HepG2 (cell line): Measurements from ENCODE around the gene HDAC5. TPM values are rescaled to one million over a fixed set of nuclear protein-coding genes. Genes with fewer than 3 reads are reported as not detected.

Experiments used
- ATAC-seq: fragments of 200-7000 bp; cut with Tn5 transposase; 3 replicates; pipeline ENCODE4 v1.9.1; 2020; ENCODE audit warnings: mild to moderate bottlenecking, moderate library complexity
- BruUV-seq: library from RNA; stranded (reverse); fragments of 400-500 nt; replicated peaks from 2 replicates; lab custom pipeline; 2021; lab: Mats Ljungman, UMichigan
- CTCF ChIA-PET: fragments of 300-600 bp; formaldehyde crosslinking; extraction: SDS; loops from one replicate; lab custom pipeline; 2021; ENCODE audit warnings: low total read pairs, inconsistent platforms, low intra/inter-chr PET ratio; lab: Yijun Ruan, JAX
- POLR2A ChIA-PET: fragments of 350-600 bp; sonication (Branson Sonifier 250); formaldehyde crosslinking; loops from one replicate; lab custom pipeline; 2020; ENCODE audit warnings: antibody characterized with exemption, inconsistent platforms; lab: Yijun Ruan, JAX
- DNase-seq: peaks from one replicate; pipeline ENCODE4 v3.0.0-alpha.2; 2015; ENCODE audit warnings: low spot score
- FAIRE-seq: peaks from 3 replicates; lab custom pipeline; 2011; peaks lifted over from hg19 to GRCh38; lab: Jason Lieb, UNC
- H2AFZ ChIP-seq: one replicate; pipeline ENCODE4 v1.6.1; 2011; ENCODE audit warnings: low read length, inconsistent platforms
- H3K27ac ChIP-seq: fragments of 300-600 bp; 3 replicates; pipeline ENCODE4 v1.8.0; 2011; ENCODE audit warnings: mixed run types, mild to moderate bottlenecking, mixed read lengths, low read length, inconsistent platforms; ENCODE audit not compliant: insufficient read depth; ENCODE audit errors: extremely low read length
- H3K27me3 ChIP-seq, 2 experiments: fragments of 200-600 bp in 1 of 2; 2 replicates in 1 of 2; 3 replicates in 1 of 2; pipeline versions ENCODE4 v1.6.0 to v1.8.0; 2011; ENCODE audit warnings: low read length in 2 of 2, mild to moderate bottlenecking in 2 of 2, moderate library complexity in 2 of 2, inconsistent platforms in 1 of 2; ENCODE audit not compliant: insufficient read depth in 2 of 2, control insufficient read depth in 1 of 2
- H3K36me3 ChIP-seq, 2 experiments: fragments of 200-600 bp in 1 of 2; replicated peaks in 1 of 2; 2 replicates in 1 of 2; 3 replicates in 1 of 2; pipeline versions ENCODE4 v1.5.1 to v1.8.0; 2011; ENCODE audit warnings: low read length in 2 of 2, inconsistent platforms in 1 of 2; ENCODE audit not compliant: insufficient read depth in 2 of 2, control insufficient read depth in 1 of 2
- H3K4me1 ChIP-seq: 2 replicates; pipeline ENCODE4 v1.5.1; 2012; ENCODE audit warnings: low read length, inconsistent platforms; ENCODE audit not compliant: insufficient read depth
- H3K4me2 ChIP-seq: 2 replicates; pipeline ENCODE4 v1.6.0; 2011; ENCODE audit warnings: low read depth, low read length, inconsistent platforms
- H3K4me3 ChIP-seq, 3 experiments: fragments of 200-600 bp in 1 of 3; sonication (generic), shearing (Covaris generic) in 1 of 3; replicated peaks in 1 of 3; 2 replicates each; pipeline ENCODE4 v1.5.1; 2011 to 2016; ENCODE audit warnings: low read length in 3 of 3, inconsistent platforms in 2 of 3, low read depth in 2 of 3, mild to moderate bottlenecking in 2 of 3, control low read depth in 1 of 3, mixed read lengths in 1 of 3; ENCODE audit not compliant: insufficient read depth in 1 of 3
- H3K79me2 ChIP-seq: one replicate; pipeline ENCODE4 v1.6.1; 2011; ENCODE audit warnings: low read length, inconsistent platforms; ENCODE audit not compliant: insufficient read depth
- H3K9ac ChIP-seq: 2 replicates; pipeline ENCODE4 v1.6.0; 2011; ENCODE audit warnings: mild to moderate bottlenecking, low read depth, low read length, inconsistent platforms; ENCODE audit not compliant: insufficient read depth
- H3K9me3 ChIP-seq: 2 replicates; pipeline ENCODE4 v1.5.1; 2012; ENCODE audit warnings: mild to moderate bottlenecking, low read length
- H4K20me1 ChIP-seq: 2 replicates; pipeline ENCODE4 v1.6.0; 2011; ENCODE audit warnings: inconsistent platforms, mild to moderate bottlenecking, low read length, moderate library complexity; ENCODE audit not compliant: insufficient read depth
- FOXK2 ChIP-seq: fragments of 450-650 bp; IDR thresholded peaks from 2 replicates; pipeline ENCODE4 v1.6.1; 2016
- HOXA3 ChIP-seq: sonication (generic); formaldehyde crosslinking; IDR thresholded peaks from 2 replicates; pipeline ENCODE4 v1.5.0; 2020; ENCODE audit warnings: missing genetic modification reagents
- KMT2A ChIP-seq: sonication (generic); formaldehyde crosslinking; IDR thresholded peaks from 2 replicates; pipeline ENCODE4 v1.4.0; 2020; ENCODE audit warnings: missing genetic modification reagents
- MBD4 ChIP-seq: IDR thresholded peaks from 2 replicates; pipeline ENCODE4 v1.6.1; 2012; ENCODE audit warnings: low read length, inconsistent platforms, borderline replicate concordance
- PCBP1 ChIP-seq: fragments of 200-400 bp; formaldehyde crosslinking; IDR thresholded peaks from 2 replicates; pipeline ENCODE4 v1.6.1; 2017; ENCODE audit warnings: mild to moderate bottlenecking, low read depth, low read length, borderline replicate concordance
- POLR2AphosphoS2 ChIP-seq: IDR thresholded peaks from 2 replicates; pipeline ENCODE4 v1.6.1; 2011; ENCODE audit warnings: low read depth, low read length, improper control_type of control experiment
- PRPF4 ChIP-seq: fragments of 200-400 bp; formaldehyde crosslinking; IDR thresholded peaks from 2 replicates; pipeline ENCODE4 v1.6.1; 2016; ENCODE audit warnings: low read length, low read depth; ENCODE audit not compliant: poor library complexity, severe bottlenecking
- ZFY ChIP-seq: sonication (generic); formaldehyde crosslinking; IDR thresholded peaks from 2 replicates; pipeline ENCODE4 v1.4.0; 2020; ENCODE audit warnings: missing genetic modification reagents
- ZNF17 ChIP-seq: sonication (generic); formaldehyde crosslinking; IDR thresholded peaks from 2 replicates; pipeline ENCODE4 v1.5.0; 2020; ENCODE audit warnings: mild to moderate bottlenecking, missing genetic modification reagents
- ZNF20 ChIP-seq: sonication (generic); formaldehyde crosslinking; IDR thresholded peaks from 2 replicates; pipeline ENCODE4 v1.4.0; 2020; ENCODE audit warnings: mild to moderate bottlenecking, moderate library complexity, missing genetic modification reagents
- ZNF232 ChIP-seq: sonication (generic); formaldehyde crosslinking; IDR thresholded peaks from 2 replicates; pipeline ENCODE4 v1.4.0; 2020; ENCODE audit warnings: missing genetic modification reagents, borderline replicate concordance
- ZNF589 ChIP-seq: sonication (generic); formaldehyde crosslinking; conservative IDR thresholded peaks from 2 replicates; pipeline ENCODE4 v1.8.0; 2022; ENCODE audit warnings: mild to moderate bottlenecking, moderate library complexity, missing genetic modification reagents
- WGBS: methylation state at CpG from one replicate; pipeline ENCODE4 v1.1.6; 2017; ENCODE audit warnings: low lambda C conversion rate; 5-methylcytosine and 5-hydroxymethylcytosine counted together
- in situ Hi-C: cut with HindIII; loops from 2 replicates; pipeline ENCODE4 v1.10.0; 2017; ENCODE audit warnings: low pct_unique_long_range_greater_than_20kb; ENCODE audit not compliant: extremely low pct_ligation_motif_present
- intact Hi-C: fragments of 100-400 bp; cut with micrococcal nuclease; formaldehyde crosslinking; loops from one replicate; pipeline ENCODE4 v1.10.0; 2022; ENCODE audit not compliant: unreplicated experiment
- polyA plus RNA-seq, 8 experiments: library from polyadenylated mRNA; depleted of rRNA in 3 of 8; stranded (reverse) in 7 of 8; unstranded in 1 of 8; fragments of >200 nt; fragmentation: Illumina TruSeq in 4 of 8; extraction: Trizol in 4 of 8; gene quantifications; 2 replicates each; pipeline versions ENCODE4 v1.2.1 to v1.2.3, GENCODE V29; 2011 to 2016; ENCODE audit warnings: low read depth in 4 of 8, missing spikeins in 1 of 8, mixed read lengths in 1 of 8; ENCODE audit not compliant: insufficient read depth in 1 of 8
- total RNA-seq, 5 experiments: library from RNA; depleted of rRNA; stranded (reverse); fragments of >200 nt; fragmentation: Illumina TruSeq; extraction: Trizol; gene quantifications; 2 replicates each; pipeline ENCODE4 v1.2.3, GENCODE V29; 2016; ENCODE audit warnings: low read depth in 1 of 5
- TF ChIP-seq, protein P1 (sequence below): sonication (generic); formaldehyde crosslinking; IDR thresholded peaks from 2 replicates; pipeline ENCODE4 v1.4.0; 2020; ENCODE audit warnings: mild to moderate bottlenecking, missing genetic modification reagents
- TF ChIP-seq, protein P2 (sequence below): sonication (generic); formaldehyde crosslinking; IDR thresholded peaks from 2 replicates; pipeline ENCODE4 v1.4.0; 2020; ENCODE audit warnings: missing genetic modification reagents
- TF ChIP-seq, protein P3 (sequence below): sonication (generic); formaldehyde crosslinking; IDR thresholded peaks from 2 replicates; pipeline ENCODE4 v1.5.0; 2020; ENCODE audit warnings: missing genetic modification reagents
- TF ChIP-seq, protein P4 (sequence below): sonication (generic); formaldehyde crosslinking; IDR thresholded peaks from 2 replicates; pipeline ENCODE4 v1.4.0; 2020; ENCODE audit warnings: missing genetic modification reagents, borderline replicate concordance

HDAC5 gene
- total and polyA plus RNA-seq, 2 of the 13 experiments (the other 11 are each of a cell fraction or from before 2014, with no cell fraction given) = 46.4 to 85.4 TPM

DNA sequence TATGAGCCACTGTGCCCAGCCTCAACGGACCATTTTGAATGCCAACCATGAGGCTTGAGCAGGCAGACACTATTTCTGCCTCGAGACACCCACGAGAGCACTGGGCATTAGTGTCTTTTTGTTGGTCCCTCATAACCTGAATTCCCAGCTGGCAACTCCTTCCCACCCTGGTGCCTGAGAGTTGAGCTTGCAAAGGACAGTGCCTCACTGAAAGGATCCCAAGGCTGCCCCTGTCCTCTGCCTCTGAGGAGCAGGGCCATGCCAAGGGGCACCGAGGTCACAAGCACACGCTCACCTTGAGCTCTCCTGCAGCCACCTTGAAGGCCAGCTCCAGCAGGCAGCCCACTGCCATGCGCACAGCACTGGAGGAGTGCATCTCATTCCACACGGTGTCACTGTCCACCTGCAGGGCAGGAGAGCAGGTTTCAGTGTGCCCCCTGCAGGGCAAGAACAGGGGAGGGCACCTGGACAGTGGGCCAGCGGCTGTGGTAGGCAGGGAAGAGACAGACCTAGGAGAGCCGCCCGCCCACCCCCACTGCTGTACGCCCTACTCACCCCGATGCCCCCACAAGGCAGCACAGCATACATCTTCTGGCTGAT, 40.1 kb downstream of the HDAC5 start:
- Histone ChIP-seq H3K79me2 (no peaks in the 10 kb centered on the region), H3K4me3 (no peak overlapping the region), H4K20me1 (no peaks in the 10 kb centered on the region), H3K4me1 (peaks cover 30% of the 10 kb centered on the region), H2AFZ (no peak overlapping the region), H3K9me3 (no peaks in the 10 kb centered on the region), H3K9ac (no peak overlapping the region), H3K36me3 (peaks cover 24 to 60% of the 10 kb centered on the region in 2 experiments), H3K4me2 (no peak overlapping the region), H3K27me3 (no peaks in the 10 kb centered on the region), H3K27ac (no peak overlapping the region)
- FAIRE-seq (peak; percentile 73), ATAC-seq (peak; percentile 85), DNase-seq (peak; percentile 88)
- WGBS = 71% methylated on average over 12 of the region's 12 CpGs
- no TSS peak for BruUV-seq
- in situ Hi-C loops = loop anchor here (5.0 kb wide), 1 partner anchor 39 kb away; the partner anchor contains the start of gene HDAC5
- ChIA-PET CTCF (interaction anchor here (0.7 to 3.7 kb wide), 13 partner anchors 12 to 85 kb away, joined by 3 to 80 read pairs (median 3); partner anchors contain the start of genes G6PC3, HDAC5 and HROB), POLR2A (interaction anchor here (0.6 to 1.7 kb wide), 7 partner anchors 17 to 85 kb away, joined by 3 to 6 read pairs (median 5); partner anchors contain the start of gene LSM12)
- intact Hi-C loops = loop anchor here (1.0 kb wide), 2 partner anchors 32 to 85 kb away; no protein-coding TSS in a partner anchor
- TF ChIP-seq PCBP1 = no peak
- TF ChIP-seq, protein P1, sequence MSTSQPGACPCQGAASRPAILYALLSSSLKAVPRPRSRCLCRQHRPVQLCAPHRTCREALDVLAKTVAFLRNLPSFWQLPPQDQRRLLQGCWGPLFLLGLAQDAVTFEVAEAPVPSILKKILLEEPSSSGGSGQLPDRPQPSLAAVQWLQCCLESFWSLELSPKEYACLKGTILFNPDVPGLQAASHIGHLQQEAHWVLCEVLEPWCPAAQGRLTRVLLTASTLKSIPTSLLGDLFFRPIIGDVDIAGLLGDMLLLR (CRISPR knock-in tag) = peak; percentile 75; the same call in 1 of the 2 replicates
- no peak for TF ChIP-seq MBD4
- peak; percentile 64; the same call in 1 of the 2 replicates for TF ChIP-seq HOXA3
- TF ChIP-seq, protein P2, sequence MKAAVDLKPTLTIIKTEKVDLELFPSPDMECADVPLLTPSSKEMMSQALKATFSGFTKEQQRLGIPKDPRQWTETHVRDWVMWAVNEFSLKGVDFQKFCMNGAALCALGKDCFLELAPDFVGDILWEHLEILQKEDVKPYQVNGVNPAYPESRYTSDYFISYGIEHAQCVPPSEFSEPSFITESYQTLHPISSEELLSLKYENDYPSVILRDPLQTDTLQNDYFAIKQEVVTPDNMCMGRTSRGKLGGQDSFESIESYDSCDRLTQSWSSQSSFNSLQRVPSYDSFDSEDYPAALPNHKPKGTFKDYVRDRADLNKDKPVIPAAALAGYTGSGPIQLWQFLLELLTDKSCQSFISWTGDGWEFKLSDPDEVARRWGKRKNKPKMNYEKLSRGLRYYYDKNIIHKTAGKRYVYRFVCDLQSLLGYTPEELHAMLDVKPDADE = no peak
- no peak for TF ChIP-seq ZNF17 (CRISPR knock-in tag)
- peak; percentile 57; the same call in 1 of the 2 replicates for TF ChIP-seq ZNF589 (CRISPR knock-in tag)
- TF ChIP-seq ZNF232 (CRISPR knock-in tag) = no peak
- no peak for TF ChIP-seq FOXK2
- TF ChIP-seq, protein P3, sequence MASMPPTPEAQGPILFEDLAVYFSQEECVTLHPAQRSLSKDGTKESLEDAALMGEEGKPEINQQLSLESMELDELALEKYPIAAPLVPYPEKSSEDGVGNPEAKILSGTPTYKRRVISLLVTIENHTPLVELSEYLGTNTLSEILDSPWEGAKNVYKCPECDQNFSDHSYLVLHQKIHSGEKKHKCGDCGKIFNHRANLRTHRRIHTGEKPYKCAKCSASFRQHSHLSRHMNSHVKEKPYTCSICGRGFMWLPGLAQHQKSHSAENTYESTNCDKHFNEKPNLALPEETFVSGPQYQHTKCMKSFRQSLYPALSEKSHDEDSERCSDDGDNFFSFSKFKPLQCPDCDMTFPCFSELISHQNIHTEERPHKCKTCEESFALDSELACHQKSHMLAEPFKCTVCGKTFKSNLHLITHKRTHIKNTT = no peak
- 0 out of 2 replicates have a peak, but pooled peaks have one; percentile 55 for TF ChIP-seq POLR2AphosphoS2
- TF ChIP-seq KMT2A (CRISPR knock-in tag) = peak; percentile 56; the same call in 1 of the 2 replicates
- no peak for TF ChIP-seq ZNF20 (CRISPR knock-in tag)
- no peak for TF ChIP-seq PRPF4
- TF ChIP-seq, protein P4, sequence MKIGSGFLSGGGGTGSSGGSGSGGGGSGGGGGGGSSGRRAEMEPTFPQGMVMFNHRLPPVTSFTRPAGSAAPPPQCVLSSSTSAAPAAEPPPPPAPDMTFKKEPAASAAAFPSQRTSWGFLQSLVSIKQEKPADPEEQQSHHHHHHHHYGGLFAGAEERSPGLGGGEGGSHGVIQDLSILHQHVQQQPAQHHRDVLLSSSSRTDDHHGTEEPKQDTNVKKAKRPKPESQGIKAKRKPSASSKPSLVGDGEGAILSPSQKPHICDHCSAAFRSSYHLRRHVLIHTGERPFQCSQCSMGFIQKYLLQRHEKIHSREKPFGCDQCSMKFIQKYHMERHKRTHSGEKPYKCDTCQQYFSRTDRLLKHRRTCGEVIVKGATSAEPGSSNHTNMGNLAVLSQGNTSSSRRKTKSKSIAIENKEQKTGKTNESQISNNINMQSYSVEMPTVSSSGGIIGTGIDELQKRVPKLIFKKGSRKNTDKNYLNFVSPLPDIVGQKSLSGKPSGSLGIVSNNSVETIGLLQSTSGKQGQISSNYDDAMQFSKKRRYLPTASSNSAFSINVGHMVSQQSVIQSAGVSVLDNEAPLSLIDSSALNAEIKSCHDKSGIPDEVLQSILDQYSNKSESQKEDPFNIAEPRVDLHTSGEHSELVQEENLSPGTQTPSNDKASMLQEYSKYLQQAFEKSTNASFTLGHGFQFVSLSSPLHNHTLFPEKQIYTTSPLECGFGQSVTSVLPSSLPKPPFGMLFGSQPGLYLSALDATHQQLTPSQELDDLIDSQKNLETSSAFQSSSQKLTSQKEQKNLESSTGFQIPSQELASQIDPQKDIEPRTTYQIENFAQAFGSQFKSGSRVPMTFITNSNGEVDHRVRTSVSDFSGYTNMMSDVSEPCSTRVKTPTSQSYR = peak; percentile 54; the same call in 1 of the 2 replicates
- TF ChIP-seq ZFY (CRISPR knock-in tag) = peak; percentile 31; the same call in 1 of the 2 replicates
